ENCODE results near the gene C1orf115.
"Not testable (repeated sequence)": the region's sequence is repeated elsewhere in the genome, so short reads cannot be mapped to it uniquely, and the experiment has no call there.

C1orf115 gene

DNA sequence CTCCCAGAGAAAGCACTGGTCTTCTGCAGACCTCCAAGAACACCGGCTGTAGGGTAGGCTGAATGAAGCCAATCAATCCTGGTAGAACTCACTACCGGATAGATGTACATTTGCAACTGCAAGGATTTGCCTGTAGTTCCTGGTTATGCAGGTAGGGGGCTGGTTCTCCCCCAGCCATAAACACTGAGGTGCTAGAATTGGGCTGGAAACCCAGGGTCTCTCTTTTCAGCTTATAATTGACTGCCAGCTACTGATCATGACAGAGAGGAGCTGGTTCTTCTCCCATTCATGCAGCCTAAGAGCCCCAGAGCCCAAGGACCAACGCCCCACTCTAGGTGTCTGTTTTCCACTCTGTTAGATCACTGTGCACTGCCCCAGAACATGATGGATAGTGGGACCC is 36.5 kb downstream of the C1orf115 start:
- DNase-seq (ENCODE audit: low read depth): no peak

DNA sequence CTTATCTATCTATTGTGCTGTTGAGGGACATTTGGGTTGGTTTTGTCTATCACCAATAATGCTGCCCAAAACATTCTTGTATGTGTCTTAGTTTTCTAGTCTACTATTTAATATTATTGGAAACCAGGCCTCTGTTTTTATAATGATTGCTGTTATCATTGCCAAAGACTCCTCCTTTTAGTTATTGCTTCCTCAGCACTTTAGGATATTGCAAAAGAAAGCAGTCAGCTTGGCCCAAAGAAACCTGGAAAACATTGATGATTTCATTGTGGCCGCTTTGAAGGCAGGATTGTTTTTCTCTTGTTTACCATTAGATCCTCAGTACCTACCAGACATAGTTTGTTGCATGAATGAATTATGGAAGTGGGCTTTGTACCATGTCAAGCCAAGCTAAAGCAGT is 37.4 kb downstream of the C1orf115 start:
- no peak for DNase-seq (ENCODE audit: low read depth)

DNA sequence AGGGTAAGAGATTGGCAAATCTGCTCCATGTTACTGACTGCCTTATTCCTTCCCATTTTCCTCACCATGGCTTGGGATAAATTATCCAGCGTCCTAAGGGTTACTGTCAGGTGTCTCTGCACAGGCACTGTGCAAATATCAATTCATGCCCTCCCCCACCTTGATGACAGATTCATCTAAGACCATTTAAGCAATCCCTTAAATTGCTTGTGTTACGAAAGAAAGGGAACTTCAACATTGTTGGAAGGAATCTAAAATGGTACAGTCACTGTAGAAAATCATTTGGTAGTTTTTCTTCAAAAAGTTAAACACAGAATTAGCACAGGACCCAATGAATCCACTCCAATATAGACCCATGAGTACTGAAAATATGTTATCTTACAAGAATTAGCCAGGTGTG is 40.3 kb downstream of the C1orf115 start:
- DNase-seq (ENCODE audit: low read depth): no peak

DNA sequence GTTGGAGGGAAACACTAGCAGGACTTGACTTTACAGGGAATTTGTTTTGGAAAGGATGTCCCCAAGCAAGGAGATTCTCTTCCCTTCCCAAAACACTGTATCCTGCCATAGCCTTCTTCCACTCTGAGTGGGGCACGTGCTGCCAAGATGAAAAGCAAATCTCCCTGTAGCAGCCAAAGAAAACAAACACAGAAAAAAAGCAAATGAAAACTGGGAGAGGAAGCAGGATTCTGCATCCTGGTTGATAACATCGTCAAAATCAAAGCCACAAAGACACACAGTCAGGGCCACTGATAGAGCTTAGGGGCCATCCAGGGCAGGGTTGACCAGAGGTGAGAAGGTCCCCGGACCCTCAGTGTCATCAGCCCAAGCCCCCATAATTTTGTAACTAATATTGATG is 42.0 kb downstream of the C1orf115 start:
- DNase-seq (ENCODE audit: low read depth): no peak

DNA sequence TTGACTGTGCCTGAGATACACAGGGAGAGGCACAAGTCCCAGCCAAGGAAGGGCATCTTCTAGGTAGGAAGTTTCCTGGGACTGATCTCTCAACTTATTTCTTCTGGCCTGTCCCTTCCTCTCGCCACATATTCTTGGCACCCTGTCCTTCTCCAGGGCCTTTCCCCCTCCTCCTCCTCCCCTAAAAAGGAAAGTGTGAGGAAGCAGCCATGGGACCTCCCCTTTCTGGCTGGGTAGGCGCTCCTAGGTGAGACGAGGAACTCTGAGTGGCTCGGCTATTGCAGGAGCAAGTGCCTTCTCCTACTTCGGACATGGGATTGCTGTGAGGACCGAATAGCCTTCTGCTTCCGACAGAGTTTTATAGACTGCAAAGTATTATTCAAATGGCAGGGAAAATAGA is 42.5 kb downstream of the C1orf115 start:
- no peak for DNase-seq (ENCODE audit: low read depth)

DNA sequence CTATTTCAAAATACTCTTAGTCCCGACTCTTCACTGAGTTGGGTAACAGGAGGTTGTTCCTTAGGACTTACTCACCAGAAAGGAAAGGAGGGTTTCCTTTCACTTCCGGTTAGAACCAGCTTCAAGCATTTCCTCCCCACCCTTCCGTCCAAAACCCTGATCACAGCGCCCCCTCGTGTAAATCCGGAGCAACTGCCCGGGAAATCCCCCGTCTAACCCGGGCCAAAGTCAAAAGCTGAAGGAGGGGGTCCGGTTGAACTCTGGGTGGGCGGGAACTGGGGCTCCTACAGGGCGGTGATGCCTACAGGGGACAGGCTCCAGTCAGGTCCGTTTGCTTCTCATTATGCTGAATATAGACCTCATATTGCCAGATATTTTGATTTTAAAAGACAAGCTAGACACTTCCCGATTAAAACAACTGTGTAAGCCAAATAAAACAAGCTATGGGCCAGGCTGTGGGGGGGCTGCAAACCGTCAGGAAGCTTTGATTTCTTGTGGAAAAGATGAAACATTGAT is 43.0 kb downstream of the C1orf115 start:
- peak; percentile 69 for DNase-seq (ENCODE audit: low read depth)

DNA sequence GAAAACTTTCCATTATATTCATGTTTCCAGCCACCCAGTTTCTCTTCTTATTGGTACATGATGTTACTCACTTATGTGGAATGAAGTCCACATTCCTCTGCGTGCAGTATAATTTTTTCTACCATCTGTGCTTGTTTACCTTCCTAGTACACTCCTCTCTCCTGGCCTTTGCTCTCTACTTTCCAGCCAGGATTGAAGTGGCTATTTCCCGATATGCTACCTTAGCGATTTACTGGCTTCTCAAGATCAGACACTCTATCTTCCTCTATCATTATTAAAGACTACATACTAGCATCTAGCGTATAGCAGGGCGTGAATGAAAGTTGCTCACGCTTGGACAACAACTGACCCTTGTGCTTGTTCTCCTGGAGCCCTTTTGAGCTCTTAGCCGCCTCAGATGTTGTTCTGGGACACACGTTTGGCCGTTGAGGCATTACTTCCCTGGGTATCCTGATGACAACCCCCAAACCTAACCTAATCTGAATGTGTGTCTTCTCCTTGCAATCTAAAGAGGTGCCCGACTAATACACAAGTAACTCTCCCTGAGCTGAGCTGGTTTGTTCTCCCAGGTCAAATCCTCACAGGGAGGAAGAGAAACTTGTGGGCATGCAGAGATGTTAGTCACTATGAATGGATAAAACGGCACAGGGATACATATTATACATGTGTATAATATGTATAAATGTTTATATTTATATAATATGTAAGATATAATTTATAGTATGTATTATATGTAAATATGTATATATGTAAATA is 44.6 kb downstream of the C1orf115 start:
- no peak for DNase-seq (ENCODE audit: low read depth)

DNA sequence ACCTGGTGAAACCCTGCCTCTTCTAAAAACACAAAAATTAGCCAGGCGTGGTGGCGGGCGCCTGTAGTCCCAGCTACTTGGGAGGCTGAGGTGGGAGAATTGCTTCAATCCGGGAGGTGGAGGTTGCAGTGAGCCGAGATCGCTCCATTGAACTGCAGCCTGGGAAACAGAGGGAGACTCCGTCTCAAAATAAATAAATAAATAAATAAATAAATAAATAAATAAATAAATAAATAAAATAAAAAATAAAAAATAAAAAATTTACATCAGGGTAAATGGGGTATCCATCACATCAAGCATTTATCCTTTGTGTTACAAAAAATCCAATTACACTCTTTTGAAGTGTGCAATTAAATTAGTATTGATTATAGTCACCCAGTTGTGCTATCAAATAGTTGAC is 46.1 kb downstream of the C1orf115 start:
- not testable (repeated sequence) for DNase-seq (ENCODE audit: low read depth)

DNA sequence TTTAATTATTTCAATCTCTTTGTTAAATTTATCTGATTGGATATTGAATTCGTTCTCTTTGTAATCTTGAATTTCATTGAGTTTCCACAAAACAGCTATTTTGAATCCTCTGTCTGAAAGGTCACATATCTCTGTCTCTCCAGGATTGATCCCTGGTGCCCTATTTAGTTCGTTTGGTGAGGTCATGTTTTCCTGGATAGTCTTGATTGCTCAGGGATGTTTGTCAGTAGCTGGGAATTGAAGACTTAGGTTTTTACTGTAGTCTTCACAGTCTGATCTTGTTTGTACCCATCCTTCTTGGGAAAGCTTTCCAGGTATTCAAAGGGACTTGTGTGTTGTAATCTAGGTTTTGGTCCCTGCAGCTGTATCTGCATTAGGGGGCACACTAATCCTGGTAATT is 51.2 kb downstream of the C1orf115 start:
- no peak for DNase-seq (ENCODE audit: low read depth)

DNA sequence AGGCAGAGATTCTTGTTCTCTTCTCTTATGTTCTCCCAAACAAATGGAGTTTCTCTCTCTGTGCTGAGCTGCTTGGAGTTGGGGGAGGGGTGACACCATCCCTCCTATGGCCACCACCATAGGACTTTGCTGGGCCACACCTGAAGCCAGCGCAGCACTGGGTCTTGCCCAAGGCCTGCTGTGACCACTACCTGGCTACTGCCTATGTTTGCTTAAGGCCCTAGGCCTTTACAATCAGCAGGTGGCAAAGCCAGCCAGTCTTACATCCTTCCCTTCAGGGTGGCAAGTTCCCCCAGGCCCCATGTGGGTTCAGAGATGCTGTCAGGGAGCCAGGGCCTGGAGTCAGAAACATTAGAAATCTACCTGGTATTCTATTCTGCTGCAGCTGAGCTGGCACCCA is 51.7 kb downstream of the C1orf115 start:
- no peak for DNase-seq (ENCODE audit: low read depth)

DNA sequence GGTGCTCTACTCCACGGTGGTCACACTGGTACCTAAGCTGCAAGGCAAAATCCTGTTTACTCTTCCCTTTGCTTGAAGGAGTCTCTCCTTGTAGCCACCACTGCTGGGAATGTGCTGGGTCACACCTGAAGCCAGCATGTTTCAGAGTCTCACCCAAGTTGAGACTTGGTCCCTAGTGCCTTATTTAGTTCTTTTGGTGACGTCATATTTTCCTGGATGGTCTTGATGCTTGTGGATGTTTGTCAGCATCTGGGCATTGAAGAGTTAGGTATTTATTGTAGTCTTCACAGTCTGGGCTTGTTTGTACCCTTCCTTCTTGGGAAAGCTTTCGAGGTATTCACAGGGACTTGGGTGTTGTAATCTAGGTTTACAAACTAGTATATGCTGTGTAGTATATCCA is 52.4 kb downstream of the C1orf115 start:
- no peak for DNase-seq (ENCODE audit: low read depth)

DNA sequence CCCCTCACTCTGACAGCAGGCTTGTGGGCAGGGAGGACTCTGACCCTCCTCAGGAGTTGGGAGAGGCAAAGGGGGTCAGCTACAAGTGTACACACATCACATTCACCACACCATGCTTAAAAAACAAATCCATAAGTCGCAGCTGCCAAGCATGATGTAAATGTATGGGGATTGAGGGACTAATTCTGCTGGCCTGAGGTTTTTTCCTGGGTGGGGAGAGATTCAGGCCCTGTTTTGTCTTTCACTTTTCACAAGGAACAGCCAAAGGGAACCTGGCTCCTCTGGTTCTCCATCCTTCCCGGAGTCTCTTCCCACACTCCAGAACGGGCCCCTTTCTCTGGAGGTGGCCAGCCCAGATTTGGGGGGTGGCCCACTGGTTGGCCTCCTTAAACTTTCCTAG is 56.7 kb downstream of the C1orf115 start:
- no peak for DNase-seq (ENCODE audit: low read depth)

DNA sequence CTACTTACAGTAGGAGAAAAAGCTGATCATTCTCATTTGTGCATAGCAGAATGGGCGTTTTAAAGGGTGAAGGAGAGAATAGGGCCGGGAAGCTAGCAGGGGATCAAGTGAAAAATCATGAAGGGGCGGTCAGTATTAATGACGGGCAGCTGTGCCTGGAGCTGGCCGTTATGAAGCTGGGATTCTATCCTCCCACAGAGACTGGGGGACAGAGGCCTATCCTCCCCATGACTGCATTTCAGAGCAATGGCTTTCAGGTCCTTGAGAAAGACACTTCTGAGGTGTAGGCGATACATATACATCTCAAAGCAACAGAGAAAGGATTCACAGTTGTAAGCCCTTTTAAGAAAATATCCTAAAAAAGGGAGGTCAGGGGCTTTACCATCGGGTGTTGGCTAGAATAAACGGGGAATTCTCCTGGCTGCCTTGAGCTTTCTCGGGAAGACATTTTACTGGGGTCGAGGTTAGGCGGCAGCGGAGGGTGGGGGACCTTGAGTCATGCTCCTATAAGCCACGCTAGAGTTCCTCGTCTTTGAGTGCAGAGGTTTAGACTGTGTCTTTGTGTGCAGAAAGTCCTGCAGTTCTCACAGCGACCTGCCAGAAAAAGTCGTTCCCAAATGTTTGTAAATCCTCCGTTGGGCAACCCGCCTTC is 57.4 kb downstream of the C1orf115 start:
- DNase-seq (ENCODE audit: low read depth): no peak

DNA sequence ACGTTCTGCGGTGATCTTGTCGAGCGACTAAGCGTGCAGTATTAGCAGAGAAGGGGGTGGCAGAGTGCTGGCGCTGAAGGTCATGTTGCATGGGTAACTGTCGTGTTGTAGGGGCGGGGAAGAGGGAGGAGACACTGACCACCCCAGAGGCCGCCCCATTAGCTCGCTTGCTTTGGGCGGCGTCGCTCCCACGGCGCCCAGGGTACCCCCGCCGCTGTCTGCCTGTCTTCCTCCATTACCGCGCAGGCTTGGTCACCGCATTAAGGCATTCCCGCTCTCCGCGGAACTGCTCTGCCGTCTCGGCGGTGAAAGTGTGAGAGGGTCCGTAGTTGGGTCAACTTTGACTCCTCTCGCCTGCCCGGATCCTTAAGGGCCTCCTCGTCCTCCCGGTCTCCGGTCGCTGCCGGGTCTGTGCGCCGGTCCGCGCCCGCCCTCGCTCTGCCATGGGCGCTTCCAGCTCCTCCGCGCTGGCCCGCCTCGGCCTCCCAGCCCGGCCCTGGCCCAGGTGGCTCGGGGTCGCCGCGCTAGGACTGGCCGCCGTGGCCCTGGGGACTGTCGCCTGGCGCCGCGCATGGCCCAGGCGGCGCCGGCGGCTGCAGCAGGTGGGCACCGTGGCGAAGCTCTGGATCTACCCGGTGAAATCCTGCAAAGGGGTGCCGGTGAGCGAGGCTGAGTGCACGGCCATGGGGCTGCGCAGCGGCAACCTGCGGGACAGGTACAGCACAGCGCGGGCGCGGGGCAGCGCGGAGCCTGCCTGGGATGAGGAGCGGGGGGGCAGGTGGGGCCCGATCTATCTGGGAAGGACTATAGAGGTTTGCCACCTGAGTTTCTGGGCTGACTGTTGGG is 58.1 kb downstream of the C1orf115 start, which contains the start of gene MTARC2:
Gene MTARC2 (plus strand): TSS at position 234 of the 846 bp plus-strand sequence. CDS start 210 bp downstream, at position 444.
- DNase-seq (ENCODE audit: low read depth): no peak
